HepG2 (cell line): Measurements from ENCODE around the gene SH3D19. TPM values are rescaled to one million over a fixed set of nuclear protein-coding genes. Genes with fewer than 3 reads are reported as not detected.

ENCODE experiments used
- ATAC-seq: fragments of 200-7000 bp; cut with Tn5 transposase; 3 replicates; pipeline ENCODE4 v1.9.1; 2020; ENCODE audit warnings: mild to moderate bottlenecking, moderate library complexity
- BruUV-seq: library from RNA; stranded (reverse); fragments of 400-500 nt; replicated peaks from 2 replicates; lab custom pipeline; 2021; lab: Mats Ljungman, UMichigan
- CTCF ChIA-PET: fragments of 300-600 bp; formaldehyde crosslinking; extraction: SDS; loops from one replicate; lab custom pipeline; 2021; ENCODE audit warnings: low total read pairs, inconsistent platforms, low intra/inter-chr PET ratio; lab: Yijun Ruan, JAX
- POLR2A ChIA-PET: fragments of 350-600 bp; sonication (Branson Sonifier 250); formaldehyde crosslinking; loops from one replicate; lab custom pipeline; 2020; ENCODE audit warnings: antibody characterized with exemption, inconsistent platforms; lab: Yijun Ruan, JAX
- DNase-seq: peaks from one replicate; pipeline ENCODE4 v3.0.0-alpha.2; 2015; ENCODE audit warnings: low spot score
- FAIRE-seq: peaks from 3 replicates; lab custom pipeline; 2011; peaks lifted over from hg19 to GRCh38; lab: Jason Lieb, UNC
- H2AFZ ChIP-seq: one replicate; pipeline ENCODE4 v1.6.1; 2011; ENCODE audit warnings: low read length, inconsistent platforms
- H3K27ac ChIP-seq: fragments of 300-600 bp; 3 replicates; pipeline ENCODE4 v1.8.0; 2011; ENCODE audit warnings: mixed run types, mild to moderate bottlenecking, mixed read lengths, low read length, inconsistent platforms; ENCODE audit not compliant: insufficient read depth; ENCODE audit errors: extremely low read length
- H3K27me3 ChIP-seq, 2 experiments: fragments of 200-600 bp in 1 of 2; 2 replicates in 1 of 2; 3 replicates in 1 of 2; pipeline versions ENCODE4 v1.6.0 to v1.8.0; 2011; ENCODE audit warnings: low read length in 2 of 2, mild to moderate bottlenecking in 2 of 2, moderate library complexity in 2 of 2, inconsistent platforms in 1 of 2; ENCODE audit not compliant: insufficient read depth in 2 of 2, control insufficient read depth in 1 of 2
- H3K36me3 ChIP-seq, 2 experiments: fragments of 200-600 bp in 1 of 2; replicated peaks in 1 of 2; 2 replicates in 1 of 2; 3 replicates in 1 of 2; pipeline versions ENCODE4 v1.5.1 to v1.8.0; 2011; ENCODE audit warnings: low read length in 2 of 2, inconsistent platforms in 1 of 2; ENCODE audit not compliant: insufficient read depth in 2 of 2, control insufficient read depth in 1 of 2
- H3K4me1 ChIP-seq: 2 replicates; pipeline ENCODE4 v1.5.1; 2012; ENCODE audit warnings: low read length, inconsistent platforms; ENCODE audit not compliant: insufficient read depth
- H3K4me2 ChIP-seq: 2 replicates; pipeline ENCODE4 v1.6.0; 2011; ENCODE audit warnings: low read depth, low read length, inconsistent platforms
- H3K4me3 ChIP-seq, 3 experiments: fragments of 200-600 bp in 1 of 3; sonication (generic), shearing (Covaris generic) in 1 of 3; replicated peaks in 1 of 3; 2 replicates each; pipeline ENCODE4 v1.5.1; 2011 to 2016; ENCODE audit warnings: low read length in 3 of 3, inconsistent platforms in 2 of 3, low read depth in 2 of 3, mild to moderate bottlenecking in 2 of 3, control low read depth in 1 of 3, mixed read lengths in 1 of 3; ENCODE audit not compliant: insufficient read depth in 1 of 3
- H3K79me2 ChIP-seq: one replicate; pipeline ENCODE4 v1.6.1; 2011; ENCODE audit warnings: low read length, inconsistent platforms; ENCODE audit not compliant: insufficient read depth
- H3K9ac ChIP-seq: 2 replicates; pipeline ENCODE4 v1.6.0; 2011; ENCODE audit warnings: mild to moderate bottlenecking, low read depth, low read length, inconsistent platforms; ENCODE audit not compliant: insufficient read depth
- H3K9me3 ChIP-seq: 2 replicates; pipeline ENCODE4 v1.5.1; 2012; ENCODE audit warnings: mild to moderate bottlenecking, low read length
- H4K20me1 ChIP-seq: 2 replicates; pipeline ENCODE4 v1.6.0; 2011; ENCODE audit warnings: inconsistent platforms, mild to moderate bottlenecking, low read length, moderate library complexity; ENCODE audit not compliant: insufficient read depth
- AGO2 ChIP-seq: fragments of 200-400 bp; formaldehyde crosslinking; optimal IDR thresholded peaks from 2 replicates; pipeline ENCODE3; 2017; ENCODE audit warnings: mild to moderate bottlenecking, low read depth, low read length, moderate library complexity
- EP300 ChIP-seq, 3 experiments: sonication (generic) in 1 of 3; formaldehyde crosslinking in 1 of 3; IDR thresholded peaks; 2 replicates each; pipeline versions ENCODE4 v1.5.1 to v1.6.1; 2011 to 2020; ENCODE audit warnings: low read depth in 2 of 3, low read length in 2 of 3, borderline replicate concordance in 1 of 3, improper control_type of control experiment in 1 of 3, mild to moderate bottlenecking in 1 of 3, missing genetic modification reagents in 1 of 3, moderate library complexity in 1 of 3
- PAF1 ChIP-seq: IDR thresholded peaks from 2 replicates; pipeline ENCODE4 v1.6.1; 2016; ENCODE audit warnings: missing genetic modification reagents, missing compliant biosample characterization
- RBM22 ChIP-seq: fragments of 200-400 bp; formaldehyde crosslinking; optimal IDR thresholded peaks from 2 replicates; pipeline ENCODE3; 2017; ENCODE audit warnings: mild to moderate bottlenecking, low read length, moderate library complexity
- REXO4 ChIP-seq: sonication (generic); formaldehyde crosslinking; IDR thresholded peaks from 2 replicates; pipeline ENCODE4 v1.8.0; 2022; ENCODE audit warnings: missing genetic modification reagents, mild to moderate bottlenecking, borderline replicate concordance
- ZFP1 ChIP-seq: IDR thresholded peaks from 2 replicates; pipeline ENCODE4 v1.6.1; 2016
- ZNF180 ChIP-seq: sonication (generic); formaldehyde crosslinking; IDR thresholded peaks from 2 replicates; pipeline ENCODE4 v1.4.0; 2020; ENCODE audit warnings: low read depth, missing genetic modification reagents, borderline replicate concordance
- ZNF607 ChIP-seq: sonication (generic); formaldehyde crosslinking; IDR thresholded peaks from 2 replicates; pipeline ENCODE4 v1.5.1; 2020; ENCODE audit warnings: missing genetic modification reagents, mild to moderate bottlenecking, borderline replicate concordance
- WGBS: methylation state at CpG from one replicate; pipeline ENCODE4 v1.1.6; 2017; ENCODE audit warnings: low lambda C conversion rate; 5-methylcytosine and 5-hydroxymethylcytosine counted together
- in situ Hi-C: cut with HindIII; loops from 2 replicates; pipeline ENCODE4 v1.10.0; 2017; ENCODE audit warnings: low pct_unique_long_range_greater_than_20kb; ENCODE audit not compliant: extremely low pct_ligation_motif_present
- intact Hi-C: fragments of 100-400 bp; cut with micrococcal nuclease; formaldehyde crosslinking; loops from one replicate; pipeline ENCODE4 v1.10.0; 2022; ENCODE audit not compliant: unreplicated experiment
- polyA plus RNA-seq, 8 experiments: library from polyadenylated mRNA; depleted of rRNA in 3 of 8; stranded (reverse) in 7 of 8; unstranded in 1 of 8; fragments of >200 nt; fragmentation: Illumina TruSeq in 4 of 8; extraction: Trizol in 4 of 8; gene quantifications; 2 replicates each; pipeline versions ENCODE4 v1.2.1 to v1.2.3, GENCODE V29; 2011 to 2016; ENCODE audit warnings: low read depth in 4 of 8, missing spikeins in 1 of 8, mixed read lengths in 1 of 8; ENCODE audit not compliant: insufficient read depth in 1 of 8
- total RNA-seq, 5 experiments: library from RNA; depleted of rRNA; stranded (reverse); fragments of >200 nt; fragmentation: Illumina TruSeq; extraction: Trizol; gene quantifications; 2 replicates each; pipeline ENCODE4 v1.2.3, GENCODE V29; 2016; ENCODE audit warnings: low read depth in 1 of 5
- TF ChIP-seq, protein P1 (sequence below): sonication (generic); formaldehyde crosslinking; IDR thresholded peaks from 2 replicates; pipeline ENCODE4 v1.5.0; 2020; ENCODE audit warnings: missing genetic modification reagents
- TF ChIP-seq, protein P2 (sequence below): sonication (generic); formaldehyde crosslinking; IDR thresholded peaks from 2 replicates; pipeline ENCODE4 v1.5.0; 2020; ENCODE audit warnings: mild to moderate bottlenecking, missing genetic modification reagents
- TF ChIP-seq, protein P3 (sequence below): sonication (generic); formaldehyde crosslinking; conservative IDR thresholded peaks from 2 replicates; pipeline ENCODE4 v1.8.0; 2022; ENCODE audit warnings: mild to moderate bottlenecking, moderate library complexity, missing genetic modification reagents

SH3D19 gene
- total and polyA plus RNA-seq, 2 of the 13 experiments (the other 11 are each of a cell fraction or from before 2014, with no cell fraction given) = 31.2 to 38.0 TPM

DNA sequence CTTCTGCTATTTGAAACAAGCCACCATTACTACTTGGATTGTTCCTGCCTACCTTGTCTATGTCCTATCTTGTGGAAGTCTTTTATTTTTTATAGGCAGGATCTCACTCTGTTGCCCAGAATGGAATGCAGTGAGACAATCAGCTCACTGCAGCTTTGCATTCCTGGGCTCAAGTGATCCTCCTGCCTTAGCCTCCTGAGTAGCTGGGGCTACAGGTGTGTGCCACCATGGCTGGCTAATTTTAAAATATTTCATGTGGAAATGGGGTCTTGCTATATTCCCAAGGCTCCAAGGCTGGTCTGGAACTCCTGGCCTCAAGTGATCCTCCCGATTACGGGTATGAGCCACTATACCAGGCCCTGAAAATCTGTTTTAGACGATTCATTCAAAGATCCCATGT lies 218.3 kb downstream of the SH3D19 start:
- peak; percentile 6 for ATAC-seq
- no peak overlapping the region for H2AFZ ChIP-seq
- CTCF ChIA-PET = no interaction called here
- in situ Hi-C loops (loop anchor here (25.0 kb wide), 1 partner anchor 255 kb away; no protein-coding TSS in a partner anchor), intact Hi-C loops (no loop called here)
- H3K36me3 ChIP-seq = peaks cover 3 to 32% of the 10 kb centered on the region in 2 experiments
- POLR2A ChIA-PET = no interaction called here
- no peak overlapping the region for H3K27ac ChIP-seq
- FAIRE-seq = no peak
- peaks cover 5% of the 10 kb centered on the region; the same call in 1 of the 2 replicates for H3K4me1 ChIP-seq
- 100% methylated on average over 3 of the region's 3 CpGs for WGBS
- H3K9ac ChIP-seq = no peak overlapping the region
- peak; percentile 88 for TF ChIP-seq RBM22
- TF ChIP-seq PAF1 = peak; percentile 32; the same call in 1 of the 2 replicates
- no peak for TF ChIP-seq ZFP1 (CRISPR knock-in tag)
- no peak for TF ChIP-seq ZNF180 (CRISPR knock-in tag)
- TF ChIP-seq, protein P1, sequence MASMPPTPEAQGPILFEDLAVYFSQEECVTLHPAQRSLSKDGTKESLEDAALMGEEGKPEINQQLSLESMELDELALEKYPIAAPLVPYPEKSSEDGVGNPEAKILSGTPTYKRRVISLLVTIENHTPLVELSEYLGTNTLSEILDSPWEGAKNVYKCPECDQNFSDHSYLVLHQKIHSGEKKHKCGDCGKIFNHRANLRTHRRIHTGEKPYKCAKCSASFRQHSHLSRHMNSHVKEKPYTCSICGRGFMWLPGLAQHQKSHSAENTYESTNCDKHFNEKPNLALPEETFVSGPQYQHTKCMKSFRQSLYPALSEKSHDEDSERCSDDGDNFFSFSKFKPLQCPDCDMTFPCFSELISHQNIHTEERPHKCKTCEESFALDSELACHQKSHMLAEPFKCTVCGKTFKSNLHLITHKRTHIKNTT = no peak
- peaks cover 6% of the 10 kb centered on the region for H3K79me2 ChIP-seq
- H3K27me3 ChIP-seq = no peaks in the 10 kb centered on the region
- no peak for DNase-seq
- no TSS peak for BruUV-seq
- no peak overlapping the region for H3K4me3 ChIP-seq
- H3K4me2 ChIP-seq = no peak overlapping the region
- H4K20me1 ChIP-seq = peaks cover 20% of the 10 kb centered on the region
- no peaks in the 10 kb centered on the region for H3K9me3 ChIP-seq

DNA sequence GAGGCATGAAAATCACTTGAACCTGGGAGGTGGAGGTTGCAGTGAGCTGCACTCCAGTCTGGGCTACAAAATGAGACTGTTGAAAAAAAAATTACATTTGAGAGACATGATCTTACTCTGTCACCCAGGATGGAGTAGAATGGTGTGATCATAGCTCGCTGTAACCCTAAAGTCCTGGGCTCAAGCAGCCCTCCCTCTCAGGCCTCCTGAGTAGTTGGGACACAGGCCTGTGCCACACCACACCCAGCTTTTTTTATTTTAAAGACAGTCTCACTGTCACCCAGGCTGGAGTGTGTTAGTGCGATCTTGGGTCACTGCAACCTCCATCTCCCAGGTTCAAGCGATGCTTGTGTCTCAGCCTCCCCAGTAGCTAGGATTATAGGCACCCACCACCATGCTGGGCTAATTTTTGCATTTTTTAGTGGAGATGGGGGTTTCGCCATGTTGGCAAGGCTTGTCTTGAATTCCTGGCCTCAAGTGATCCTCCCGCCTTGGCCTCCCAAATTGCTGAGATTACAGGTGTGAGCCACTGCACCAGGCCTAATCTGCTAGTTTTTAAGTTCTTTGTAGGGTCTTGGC lies 219.9 kb downstream of the SH3D19 start:
- in situ Hi-C loops = loop anchor here (25.0 kb wide), 1 partner anchor 257 kb away; no protein-coding TSS in a partner anchor
- Histone ChIP-seq H4K20me1 (peaks cover 35% of the 10 kb centered on the region), H3K36me3 (peaks cover 4 to 38% of the 10 kb centered on the region in 2 experiments; a peak in 4 of 5 replicates)
- TF ChIP-seq EP300 (IDR thresholded peaks at IDR 0.05; ENCODE audit: low read depth in 2 of 2, low read length in 2 of 2) (no peak), EP300 (CRISPR knock-in tag; IDR thresholded peaks at IDR 0.05; ENCODE audit: borderline replicate concordance) (no peak), PAF1 (0 out of 2 replicates have a peak, but pooled peaks have one; percentile 47), REXO4 (CRISPR knock-in tag) (0 out of 2 replicates have a peak, but pooled peaks have one; percentile 34), ZNF607 (CRISPR knock-in tag) (0 out of 2 replicates have a peak, but pooled peaks have one; percentile 33), AGO2 (peak; percentile 82)
- TF ChIP-seq, protein P2, sequence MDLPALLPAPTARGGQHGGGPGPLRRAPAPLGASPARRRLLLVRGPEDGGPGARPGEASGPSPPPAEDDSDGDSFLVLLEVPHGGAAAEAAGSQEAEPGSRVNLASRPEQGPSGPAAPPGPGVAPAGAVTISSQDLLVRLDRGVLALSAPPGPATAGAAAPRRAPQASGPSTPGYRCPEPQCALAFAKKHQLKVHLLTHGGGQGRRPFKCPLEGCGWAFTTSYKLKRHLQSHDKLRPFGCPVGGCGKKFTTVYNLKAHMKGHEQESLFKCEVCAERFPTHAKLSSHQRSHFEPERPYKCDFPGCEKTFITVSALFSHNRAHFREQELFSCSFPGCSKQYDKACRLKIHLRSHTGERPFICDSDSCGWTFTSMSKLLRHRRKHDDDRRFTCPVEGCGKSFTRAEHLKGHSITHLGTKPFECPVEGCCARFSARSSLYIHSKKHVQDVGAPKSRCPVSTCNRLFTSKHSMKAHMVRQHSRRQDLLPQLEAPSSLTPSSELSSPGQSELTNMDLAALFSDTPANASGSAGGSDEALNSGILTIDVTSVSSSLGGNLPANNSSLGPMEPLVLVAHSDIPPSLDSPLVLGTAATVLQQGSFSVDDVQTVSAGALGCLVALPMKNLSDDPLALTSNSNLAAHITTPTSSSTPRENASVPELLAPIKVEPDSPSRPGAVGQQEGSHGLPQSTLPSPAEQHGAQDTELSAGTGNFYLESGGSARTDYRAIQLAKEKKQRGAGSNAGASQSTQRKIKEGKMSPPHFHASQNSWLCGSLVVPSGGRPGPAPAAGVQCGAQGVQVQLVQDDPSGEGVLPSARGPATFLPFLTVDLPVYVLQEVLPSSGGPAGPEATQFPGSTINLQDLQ (CRISPR knock-in tag) = no peak
- TF ChIP-seq, protein P3, sequence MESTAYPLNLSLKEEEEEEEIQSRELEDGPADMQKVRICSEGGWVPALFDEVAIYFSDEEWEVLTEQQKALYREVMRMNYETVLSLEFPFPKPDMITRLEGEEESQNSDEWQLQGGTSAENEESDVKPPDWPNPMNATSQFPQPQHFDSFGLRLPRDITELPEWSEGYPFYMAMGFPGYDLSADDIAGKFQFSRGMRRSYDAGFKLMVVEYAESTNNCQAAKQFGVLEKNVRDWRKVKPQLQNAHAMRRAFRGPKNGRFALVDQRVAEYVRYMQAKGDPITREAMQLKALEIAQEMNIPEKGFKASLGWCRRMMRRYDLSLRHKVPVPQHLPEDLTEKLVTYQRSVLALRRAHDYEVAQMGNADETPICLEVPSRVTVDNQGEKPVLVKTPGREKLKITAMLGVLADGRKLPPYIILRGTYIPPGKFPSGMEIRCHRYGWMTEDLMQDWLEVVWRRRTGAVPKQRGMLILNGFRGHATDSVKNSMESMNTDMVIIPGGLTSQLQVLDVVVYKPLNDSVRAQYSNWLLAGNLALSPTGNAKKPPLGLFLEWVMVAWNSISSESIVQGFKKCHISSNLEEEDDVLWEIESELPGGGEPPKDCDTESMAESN (CRISPR knock-in tag) = 0 out of 2 replicates have a peak, but pooled peaks have one; percentile 28

More for the DNA sequence above, 219.9 kb downstream of the SH3D19 start:
- no peak overlapping the region for H3K4me3 ChIP-seq
- WGBS = 97% methylated on average over 5 of the region's 5 CpGs
- no peak overlapping the region for H3K9ac ChIP-seq
- POLR2A ChIA-PET = no interaction called here
- no peaks in the 10 kb centered on the region; a peak in 1 of 5 replicates for H3K27me3 ChIP-seq
- H3K79me2 ChIP-seq = peaks cover 21% of the 10 kb centered on the region
- CTCF ChIA-PET = no interaction called here
- no peak for DNase-seq
- no peak for FAIRE-seq
- peak; percentile 36 for ATAC-seq
- intact Hi-C loops = no loop called here
- H3K4me1 ChIP-seq = peaks cover 15% of the 10 kb centered on the region
- H2AFZ ChIP-seq = no peak overlapping the region
- H3K9me3 ChIP-seq = no peaks in the 10 kb centered on the region
- H3K27ac ChIP-seq = no peak overlapping the region
- no peak overlapping the region for H3K4me2 ChIP-seq
- BruUV-seq = no TSS peak
